PC-9 (cell line): Measurements from ENCODE around the gene WDR11. TPM values are rescaled to one million over a fixed set of nuclear protein-coding genes. Genes with fewer than 3 reads are reported as not detected.
"Not testable (repeated sequence)": the region's sequence is repeated elsewhere in the genome, so short reads cannot be mapped to it uniquely, and the experiment has no call there.

ENCODE experiments used
- BruUV-seq: library from RNA; stranded (reverse); fragments of 400-500 nt; replicated peaks from 2 replicates; lab custom pipeline; 2021; lab: Mats Ljungman, UMichigan
- CTCF ChIA-PET: fragments of 300-600 bp; sonication (Branson Sonifier 250); formaldehyde crosslinking; loops from one replicate; lab custom pipeline; 2022; ENCODE audit warnings: antibody characterized with exemption; lab: Charles Lee
- POLR2A ChIA-PET: fragments of 300-600 bp; sonication (Branson Sonifier 250); formaldehyde crosslinking; loops from one replicate; lab custom pipeline; 2022; ENCODE audit warnings: antibody characterized with exemption; ENCODE audit not compliant: unreplicated experiment; lab: Charles Lee
- DNase-seq, 2 experiments: peaks; one replicate each; pipeline versions ENCODE4 v3.0.0 to v3.0.0-alpha.2; 2015 to 2022; ENCODE audit warnings: mixed read lengths in 1 of 2
- H2AFZ ChIP-seq: fragments of 200-600 bp; sonication (generic); 2 replicates; pipeline ENCODE4 v1.8.1; 2017; ENCODE audit warnings: antibody characterized with exemption
- H3F3A ChIP-seq: fragments of 200-600 bp; sonication (generic); 2 replicates; pipeline ENCODE4 v1.8.1; 2017; ENCODE audit warnings: antibody characterized with exemption, mild to moderate bottlenecking, low read depth; ENCODE audit not compliant: insufficient read depth
- H3K27ac ChIP-seq: fragments of 200-600 bp; sonication (generic); 2 replicates; pipeline ENCODE4 v1.6.1; 2016; ENCODE audit warnings: mixed run types
- H3K27me3 ChIP-seq: fragments of 200-600 bp; sonication (generic); 2 replicates; pipeline ENCODE4 v1.6.1; 2016; ENCODE audit warnings: low read depth, mixed run types; ENCODE audit not compliant: insufficient read depth
- H3K36me3 ChIP-seq: fragments of 200-600 bp; sonication (generic); 2 replicates; pipeline ENCODE4 v1.6.1; 2016; ENCODE audit warnings: low read depth, mixed run types
- H3K4me1 ChIP-seq: fragments of 200-600 bp; sonication (generic); replicated peaks from 2 replicates; pipeline ENCODE4 v1.6.1; 2016; ENCODE audit warnings: mixed run types; ENCODE audit not compliant: insufficient read depth
- H3K4me2 ChIP-seq: fragments of 200-600 bp; sonication (generic); 2 replicates; pipeline ENCODE4 v1.6.1; 2017; ENCODE audit warnings: mixed run types
- H3K4me3 ChIP-seq: fragments of 200-600 bp; sonication (generic); 2 replicates; pipeline ENCODE4 v1.6.1; 2016; ENCODE audit warnings: mixed run types
- H3K79me2 ChIP-seq: fragments of 200-600 bp; sonication (generic); 2 replicates; pipeline ENCODE4 v1.6.1; 2017; ENCODE audit warnings: low read depth, mixed run types
- H3K9me2 ChIP-seq: fragments of 200-600 bp; sonication (generic); 2 replicates; pipeline ENCODE4 v1.8.1; 2017; ENCODE audit warnings: mild to moderate bottlenecking; ENCODE audit not compliant: insufficient read depth
- H3K9me3 ChIP-seq: fragments of 200-600 bp; sonication (generic); 2 replicates; pipeline ENCODE4 v1.8.1; 2016; ENCODE audit warnings: low read depth; ENCODE audit not compliant: insufficient read depth
- H4K20me1 ChIP-seq: fragments of 200-600 bp; sonication (generic); 2 replicates; pipeline ENCODE4 v1.8.1; 2017; ENCODE audit not compliant: insufficient read depth
- CTCF ChIP-seq: fragments of 200-600 bp; sonication (generic); conservative IDR thresholded peaks from 2 replicates; pipeline ENCODE4 v1.6.1; 2017; ENCODE audit warnings: mixed run types, antibody characterized with exemption, mild to moderate bottlenecking, moderate library complexity
- EZH2 ChIP-seq: fragments of 200-600 bp; sonication (generic); IDR thresholded peaks from 2 replicates; pipeline ENCODE4 v1.8.0; 2017; ENCODE audit warnings: antibody characterized with exemption, low read depth
- intact Hi-C: fragments of 100-400 bp; cut with micrococcal nuclease; formaldehyde crosslinking; loops from one replicate; pipeline ENCODE4 v1.10.0; 2022; ENCODE audit not compliant: unreplicated experiment
- total RNA-seq: library from RNA; stranded (reverse); gene quantifications from 2 replicates; pipeline ENCODE4 v1.2.3, GENCODE V29; 2021

WDR11 gene
- total RNA-seq, 1 experiment from 2014 or later = 27.4 TPM

GRCh38 chr10:120897343-120897742 lies 46.2 kb downstream of the WDR11 start:
- H3K4me3 ChIP-seq = no peak overlapping the region
- H3K9me3 ChIP-seq = no peaks in the 10 kb centered on the region
- POLR2A ChIA-PET = no interaction called here
- CTCF ChIA-PET = no interaction called here
- H3K27ac ChIP-seq = no peak overlapping the region
- H3K4me2 ChIP-seq = no peak overlapping the region
- no peaks in the 10 kb centered on the region for H3K79me2 ChIP-seq
- no peaks in the 10 kb centered on the region for H3K27me3 ChIP-seq
- no peaks in the 10 kb centered on the region for H3K9me2 ChIP-seq
- H3K4me1 ChIP-seq = no peaks in the 10 kb centered on the region
- no peaks in the 10 kb centered on the region for H3F3A ChIP-seq
- no peak overlapping the region for H2AFZ ChIP-seq
- DNase-seq = no peak
- no peaks in the 10 kb centered on the region for H4K20me1 ChIP-seq
- intact Hi-C loops = no loop called here
- no peak for TF ChIP-seq EZH2
- TF ChIP-seq CTCF = no peak
- no peaks in the 10 kb centered on the region for H3K36me3 ChIP-seq
- no TSS peak for BruUV-seq

GRCh38 chr10:120905268-120905667 lies 54.1 kb downstream of the WDR11 start:
- no peaks in the 10 kb centered on the region for H3K27me3 ChIP-seq
- TF ChIP-seq CTCF (no peak), EZH2 (no peak)
- no peak overlapping the region for H2AFZ ChIP-seq
- no peaks in the 10 kb centered on the region for H3K36me3 ChIP-seq
- ChIA-PET CTCF (no interaction called here), POLR2A (interaction anchor here (0.7 kb wide), 1 partner anchor 627 kb away, joined by 7 read pairs; no protein-coding TSS in a partner anchor)
- H3K9me2 ChIP-seq = no peaks in the 10 kb centered on the region
- intact Hi-C loops = no loop called here
- no peaks in the 10 kb centered on the region for H3F3A ChIP-seq
- H3K79me2 ChIP-seq = no peaks in the 10 kb centered on the region
- no TSS peak for BruUV-seq
- no peaks in the 10 kb centered on the region for H3K4me1 ChIP-seq
- no peak overlapping the region for H3K4me2 ChIP-seq
- H3K4me3 ChIP-seq = no peak overlapping the region
- DNase-seq = no peak
- no peaks in the 10 kb centered on the region; the same call in 1 of the 2 replicates for H3K9me3 ChIP-seq
- no peak overlapping the region for H3K27ac ChIP-seq
- H4K20me1 ChIP-seq = no peaks in the 10 kb centered on the region

- H3K27ac ChIP-seq = no peak overlapping the region
Measured at GRCh38 chr10:120917521-120918250, 66.5 kb downstream of the WDR11 start.

GRCh38 chr10:120923886-120924285 lies 72.7 kb downstream of the WDR11 start:
- BruUV-seq, DNase-seq, H3K27ac ChIP-seq, H3K4me3 ChIP-seq, H3K9me2 ChIP-seq, H3K4me2 ChIP-seq, intact Hi-C loops, H2AFZ ChIP-seq, H3K36me3 ChIP-seq, H3K79me2 ChIP-seq, CTCF ChIA-PET, H4K20me1 ChIP-seq, H3K9me3 ChIP-seq, POLR2A ChIA-PET, H3K4me1 ChIP-seq, H3F3A ChIP-seq: not testable (repeated sequence)
- H3K27me3 ChIP-seq = peaks cover 25% of the 10 kb centered on the region

More at GRCh38 chr10:120917521-120918250, 66.5 kb downstream of the WDR11 start:
- Histone ChIP-seq H3K4me1 (no peaks in the 10 kb centered on the region), H3K4me2 (no peak overlapping the region), H3F3A (no peaks in the 10 kb centered on the region), H4K20me1 (no peaks in the 10 kb centered on the region), H3K36me3 (no peaks in the 10 kb centered on the region), H2AFZ (no peak overlapping the region), H3K9me2 (no peaks in the 10 kb centered on the region), H3K4me3 (no peak overlapping the region), H3K79me2 (no peaks in the 10 kb centered on the region), H3K27me3 (no peaks in the 10 kb centered on the region), H3K9me3 (no peaks in the 10 kb centered on the region)
- POLR2A ChIA-PET = interaction anchor here (0.6 kb wide), 1 partner anchor 11 kb away, joined by 15 read pairs; no protein-coding TSS in a partner anchor
- intact Hi-C loops = no loop called here
- CTCF ChIA-PET = no interaction called here
- TF ChIP-seq CTCF = no peak
- no peak for TF ChIP-seq EZH2
- BruUV-seq = no TSS peak
- DNase-seq = no peak
